K562 (cell line): ENCODE measurements around the gene PLXNB2. TPM values are rescaled to one million over a fixed set of nuclear protein-coding genes. Genes with fewer than 3 reads are reported as not detected.

Experiments
- BRD9 ChIP-seq: fragments of 450-650 bp; IDR thresholded peaks from 2 replicates; pipeline ENCODE4 v1.6.1; 2018; ENCODE audit warnings: low read depth; ENCODE audit not compliant: partially characterized antibody
- CREB1 ChIP-seq, 2 experiments: sonication (generic) in 1 of 2; formaldehyde crosslinking in 1 of 2; IDR thresholded peaks; 2 replicates each; pipeline versions ENCODE4 v1.6.1 to v1.8.0; 2012 to 2022; ENCODE audit warnings: inconsistent platforms in 1 of 2, mild to moderate bottlenecking in 1 of 2, missing genetic modification reagents in 1 of 2, moderate library complexity in 1 of 2
- GABPA ChIP-seq: fragments of 200-800 bp; sonication (Bioruptor generic); conservative IDR thresholded peaks from 2 replicates; pipeline ENCODE4 v1.6.1; 2016; ENCODE audit warnings: low read depth, missing genetic modification characterization, missing compliant biosample characterization
- GABPB2 ChIP-seq: fragments of 250-450 bp; sonication (Bioruptor Pico); conservative IDR thresholded peaks from 2 replicates; pipeline ENCODE4 v1.5.1; 2021; ENCODE audit warnings: mild to moderate bottlenecking
- GTF3C2 ChIP-seq: IDR thresholded peaks from 3 replicates; pipeline ENCODE4 v1.6.1; 2011; ENCODE audit warnings: borderline replicate concordance, mild to moderate bottlenecking, moderate library complexity; ENCODE audit not compliant: insufficient read length; ENCODE audit errors: extremely low read depth
- SFPQ ChIP-seq: fragments of 200-400 bp; formaldehyde crosslinking; IDR thresholded peaks from 2 replicates; pipeline ENCODE4 v1.6.1; 2017; ENCODE audit warnings: mild to moderate bottlenecking, low read depth, low read length, moderate library complexity
- TAF9B ChIP-seq: fragments of 450-650 bp; IDR thresholded peaks from 2 replicates; pipeline ENCODE4 v1.6.1; 2018; ENCODE audit warnings: mild to moderate bottlenecking; ENCODE audit not compliant: partially characterized antibody
- ZBTB43 ChIP-seq: sonication (generic); formaldehyde crosslinking; IDR thresholded peaks from 2 replicates; pipeline ENCODE4 v1.8.0; 2023; ENCODE audit warnings: mild to moderate bottlenecking, missing genetic modification reagents
- ZEB2 ChIP-seq: fragments of 450-650 bp; IDR thresholded peaks from 2 replicates; pipeline ENCODE4 v1.6.1; 2016
- ZNF609 ChIP-seq: sonication (generic); formaldehyde crosslinking; IDR thresholded peaks from 2 replicates; pipeline ENCODE4 v1.8.1; 2023; ENCODE audit warnings: missing genetic modification reagents, mild to moderate bottlenecking, borderline replicate concordance
- polyA plus RNA-seq, 8 experiments: library from polyadenylated mRNA; depleted of rRNA in 4 of 8; stranded (reverse) in 5 of 8; unstranded in 3 of 8; fragments of >200 nt; fragmentation: Nextera tagmentation in 2 of 8; fragmentation: Illumina TruSeq in 1 of 8; extraction: Ambion mirVana in 2 of 8; extraction: Trizol in 1 of 8; gene quantifications; 2 replicates each; pipeline versions ENCODE4 v1.2.1 to v1.2.3, GENCODE V29; 2011 to 2014; ENCODE audit warnings: inconsistent platforms in 1 of 8, missing spikeins in 1 of 8
- total RNA-seq, 7 experiments: library from RNA; depleted of rRNA in 6 of 7; stranded (reverse); fragments of >200 nt in 6 of 7; fragmentation: Illumina TruSeq in 2 of 7; extraction: Trizol in 2 of 7; gene quantifications; 2 replicates each; pipeline versions ENCODE4 v1.2.1 to v1.2.3, GENCODE V29; 2011 to 2021; ENCODE audit warnings: low replicate concordance in 1 of 7

The PLXNB2 gene
- total and polyA plus RNA-seq, 9 of the 15 experiments (the other 6 are each of a cell fraction or from before 2014, with no cell fraction given) = 0.15 to 45.1 (median 13.6) TPM

GRCh38 chr22:50323900-50324299, 16.5 kb upstream of the PLXNB2 start (continued):
- TF ChIP-seq GTF3C2 (no peak), ZNF609 (no peak), ZBTB43 (CRISPR knock-in tag) (no peak), ZEB2 (no peak), BRD9 (no peak), GABPA (no peak), SFPQ (no peak), CREB1 (IDR thresholded peaks at IDR 0.05) (no peak), CREB1 (CRISPR knock-in tag; IDR thresholded peaks at IDR 0.05) (no peak), GABPB2 (CRISPR knock-in tag) (no peak), TAF9B (no peak)
